Endothelial cell of umbilical vein (primary cell): Measurements from ENCODE around the gene TSKU. TPM values are rescaled to one million over a fixed set of nuclear protein-coding genes. Genes with fewer than 3 reads are reported as not detected.

Experiments
- BruUV-seq: library from RNA; stranded (reverse); fragments of 400-500 nt; replicated peaks from 2 replicates; lab custom pipeline; 2021; lab: Mats Ljungman, UMichigan
- CTCF ChIA-PET: fragments of 300-600, 350-600 bp; sonication (Branson Sonifier 250); formaldehyde crosslinking; loops from one replicate; lab custom pipeline; 2021; ENCODE audit warnings: antibody characterized with exemption, inconsistent platforms; lab: Charles Lee
- POLR2A ChIA-PET: fragments of 300-600, 350-600 bp; sonication (Branson Sonifier 250); formaldehyde crosslinking; loops from one replicate; lab custom pipeline; 2021; ENCODE audit warnings: antibody characterized with exemption, inconsistent platforms; lab: Charles Lee
- DNase-seq: peaks from one replicate; pipeline ENCODE4 v3.0.0-alpha.2; 2011; ENCODE audit warnings: low read depth, low spot score
- FAIRE-seq: peaks from 2 replicates; lab custom pipeline; 2011; peaks lifted over from hg19 to GRCh38; lab: Jason Lieb, UNC
- H2AFZ ChIP-seq: 2 replicates; pipeline ENCODE4 v1.6.0; 2012; ENCODE audit warnings: low read depth, low read length, control low read depth, inconsistent platforms
- H3K27ac ChIP-seq: 2 replicates; pipeline ENCODE4 v1.5.1; 2011; ENCODE audit warnings: low read depth, mild to moderate bottlenecking, control low read depth, low read length, moderate library complexity; ENCODE audit not compliant: insufficient read depth
- H3K27me3 ChIP-seq, 2 experiments: 2 replicates each; pipeline versions ENCODE4 v1.6.0 to v1.6.1; 2011; ENCODE audit warnings: low read length in 2 of 2, mixed read lengths in 1 of 2; ENCODE audit not compliant: control insufficient read depth in 2 of 2, insufficient read depth in 2 of 2
- H3K36me3 ChIP-seq, 2 experiments: 2 replicates in 1 of 2; 3 replicates in 1 of 2; pipeline ENCODE4 v1.5.1; 2011; ENCODE audit warnings: low read length in 2 of 2, mild to moderate bottlenecking in 1 of 2, moderate library complexity in 1 of 2; ENCODE audit not compliant: control insufficient read depth in 2 of 2, insufficient read depth in 2 of 2; ENCODE audit errors: extremely low read depth in 1 of 2
- H3K4me1 ChIP-seq: 3 replicates; pipeline ENCODE4 v1.5.1; 2011; ENCODE audit warnings: mild to moderate bottlenecking, low read length; ENCODE audit not compliant: control insufficient read depth, insufficient read depth; ENCODE audit errors: extremely low read depth
- H3K4me2 ChIP-seq: 2 replicates; pipeline ENCODE4 v1.6.1; 2011; ENCODE audit warnings: low read length, control low read depth, mixed read lengths; ENCODE audit not compliant: insufficient read depth
- H3K4me3 ChIP-seq, 3 experiments: fragments of 200-600 bp in 1 of 3; sonication (generic), shearing (Covaris generic) in 1 of 3; replicated peaks in 1 of 3; 2 replicates each; pipeline ENCODE4 v1.5.1; 2011 to 2016; ENCODE audit warnings: control low read depth in 3 of 3, low read length in 3 of 3, mild to moderate bottlenecking in 2 of 3, inconsistent platforms in 1 of 3, low read depth in 1 of 3, moderate library complexity in 1 of 3; ENCODE audit not compliant: insufficient read depth in 1 of 3
- H3K79me2 ChIP-seq: 2 replicates; pipeline ENCODE4 v1.6.0; 2012; ENCODE audit warnings: low read length, inconsistent platforms; ENCODE audit not compliant: control insufficient read depth, insufficient read depth
- H3K9ac ChIP-seq: replicated peaks from 2 replicates; pipeline ENCODE3; 2011; ENCODE audit warnings: low read length, control low read depth; ENCODE audit not compliant: insufficient read depth; ENCODE audit errors: extremely low read depth
- H3K9me1 ChIP-seq: replicated peaks from 3 replicates; pipeline ENCODE4 v1.6.0; 2011; ENCODE audit warnings: mild to moderate bottlenecking, low read length; ENCODE audit not compliant: control insufficient read depth, insufficient read depth; ENCODE audit errors: extremely low read depth
- H3K9me3 ChIP-seq: replicated peaks from 2 replicates; pipeline ENCODE4 v1.5.1; 2012; ENCODE audit warnings: low read length, inconsistent platforms; ENCODE audit not compliant: control insufficient read depth, insufficient read depth
- H4K20me1 ChIP-seq: replicated peaks from 2 replicates; pipeline ENCODE3; 2011; ENCODE audit warnings: mild to moderate bottlenecking, low read length; ENCODE audit not compliant: control insufficient read depth, insufficient read depth; ENCODE audit errors: extremely low read depth
- EZH2 ChIP-seq: IDR thresholded peaks from 2 replicates; pipeline ENCODE4 v1.6.1; 2012; ENCODE audit warnings: borderline replicate concordance, low read depth, mild to moderate bottlenecking, moderate library complexity, low read length, inconsistent platforms; ENCODE audit not compliant: severe bottlenecking
- FOS ChIP-seq: IDR thresholded peaks from 2 replicates; pipeline ENCODE4 v1.6.1; 2011; ENCODE audit warnings: mild to moderate bottlenecking, low read length, moderate library complexity, borderline replicate concordance; ENCODE audit not compliant: insufficient read depth
- GATA2 ChIP-seq: IDR thresholded peaks from 2 replicates; pipeline ENCODE4 v1.7.0; 2011; ENCODE audit warnings: low read depth, mild to moderate bottlenecking, moderate library complexity, mixed read lengths, low read length; ENCODE audit not compliant: insufficient read length, insufficient read depth
- JUN ChIP-seq: IDR thresholded peaks from 2 replicates; pipeline ENCODE4 v1.6.1; 2011; ENCODE audit warnings: borderline replicate concordance, low read depth; ENCODE audit not compliant: insufficient read length, insufficient read depth
- MYC ChIP-seq: IDR thresholded peaks from one replicate; pipeline ENCODE4 v1.6.1; 2011; ENCODE audit warnings: mild to moderate bottlenecking, low read depth, low read length
- POLR2A ChIP-seq: IDR thresholded peaks from 2 replicates; pipeline ENCODE4 v1.6.1; 2012; ENCODE audit warnings: low read depth, mild to moderate bottlenecking, control low read depth, low read length
- POLR2AphosphoS5 ChIP-seq: IDR thresholded peaks from 2 replicates; pipeline ENCODE4 v1.6.1; 2012; ENCODE audit warnings: low read depth, mild to moderate bottlenecking, control low read depth, low read length, moderate library complexity; ENCODE audit not compliant: insufficient read depth
- dilution Hi-C: fragments of 300-500 bp; cut with MboI; formaldehyde crosslinking; loops from one replicate; pipeline ENCODE4 v1.15.0; 2019; ENCODE audit warnings: low sequenced_read_pairs; ENCODE audit not compliant: extremely low pct_ligation_motif_present
- intact Hi-C: fragments of 100-400 bp; cut with micrococcal nuclease; formaldehyde crosslinking; loops from one replicate; pipeline ENCODE4 v1.10.0; 2022
- polyA plus RNA-seq, 4 experiments: library from polyadenylated mRNA; depleted of rRNA in 3 of 4; stranded (reverse) in 3 of 4; unstranded in 1 of 4; fragments of >200 nt; gene quantifications; 2 replicates each; pipeline versions ENCODE4 v1.2.1 to v1.2.3, GENCODE V29; 2011 to 2012; ENCODE audit warnings: missing spikeins in 1 of 4
- total RNA-seq: library from RNA; stranded (reverse); gene quantifications from 2 replicates; pipeline ENCODE4 v1.2.3, GENCODE V29; 2021
- TF ChIP-seq, protein P1 (sequence below), 2 donors: IDR thresholded peaks; 1 replicate in 1 of 2; 2 replicates in 1 of 2; pipeline ENCODE4 v1.5.1; 2011; ENCODE audit warnings: low read length in 2 of 2, mild to moderate bottlenecking in 2 of 2, moderate library complexity in 2 of 2, control low read depth in 1 of 2, inconsistent platforms in 1 of 2, low read depth in 1 of 2; ENCODE audit not compliant: insufficient read depth in 1 of 2; ENCODE audit errors: extremely low read depth in 1 of 2
- TF ChIP-seq, protein P2 (sequence below): IDR thresholded peaks from 2 replicates; pipeline ENCODE4 v1.6.1; 2011; ENCODE audit not compliant: insufficient read depth, insufficient read length

Gene TSKU
- total and polyA plus RNA-seq, 2 donors (not counting 3 experiments of a cell fraction or from before 2014, with no cell fraction given), result 16.2 to 21.2 TPM

DNA sequence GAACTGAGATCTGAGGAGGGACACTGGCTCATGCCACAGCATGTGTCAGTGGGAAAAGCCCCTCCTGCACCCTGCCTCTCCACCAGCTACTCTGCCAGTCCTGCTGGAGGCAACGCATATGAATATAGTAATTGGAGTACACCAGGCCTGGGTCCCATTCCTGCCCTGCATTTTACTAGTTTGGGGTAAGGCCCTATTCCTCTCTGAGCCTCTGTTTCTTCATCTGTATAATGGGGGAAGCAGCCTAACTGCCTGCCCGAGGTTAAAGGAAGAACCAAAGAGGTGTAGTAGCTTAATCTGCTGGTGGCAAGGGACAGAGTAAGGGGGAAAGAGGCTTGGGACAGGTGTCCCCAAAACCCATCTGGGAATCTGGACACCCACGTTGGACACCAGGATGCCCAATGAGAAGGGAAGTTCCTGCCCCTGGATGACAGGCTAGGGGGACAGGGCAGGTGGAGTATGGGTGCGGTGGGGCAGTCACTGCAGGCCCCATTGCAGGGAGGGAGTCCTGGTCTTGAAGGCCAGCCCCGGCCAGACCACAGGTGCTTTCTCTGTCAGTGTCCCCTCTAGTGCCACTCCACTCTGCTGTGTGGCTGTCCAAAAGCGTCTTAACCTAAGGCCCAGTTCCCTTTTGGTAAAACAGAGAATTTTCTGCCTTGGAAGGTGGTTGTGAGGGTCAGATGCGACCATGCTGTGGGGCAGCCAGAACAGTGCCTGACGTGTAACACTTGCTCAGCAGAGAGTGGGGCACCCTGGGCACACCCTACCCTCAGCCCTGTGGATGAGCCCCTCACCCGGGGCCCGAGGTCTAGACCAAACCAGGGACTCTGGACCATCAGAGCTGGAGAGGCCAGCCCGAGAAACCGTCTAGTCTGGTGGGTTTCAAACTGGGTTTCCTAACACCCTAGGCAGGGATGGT, 11.5 kb downstream of the TSKU start:
- no peak for FAIRE-seq

More for the DNA sequence above, 11.5 kb downstream of the TSKU start:
- Histone ChIP-seq H3K9me1 (no peaks in the 10 kb centered on the region), H2AFZ (no peak overlapping the region), H3K4me1 (peaks cover 6% of the 10 kb centered on the region), H3K36me3 (peaks cover 0 to 8% of the 10 kb centered on the region in 2 experiments), H3K9me3 (no peaks in the 10 kb centered on the region), H3K27me3 (no peaks in the 10 kb centered on the region), H3K4me3 (no peak overlapping the region), H3K9ac (no peak overlapping the region), H4K20me1 (no peaks in the 10 kb centered on the region), H3K79me2 (peaks cover 10% of the 10 kb centered on the region), H3K27ac (no peak overlapping the region), H3K4me2 (no peak overlapping the region)
- ChIA-PET CTCF (interaction anchor here (1.2 to 1.8 kb wide), 3 partner anchors 60 to 70 kb away, joined by 4 to 19 read pairs (median 8); no protein-coding TSS in a partner anchor), POLR2A (no interaction called here)
- dilution Hi-C loops (no loop called here), intact Hi-C loops (no loop called here)
- TF ChIP-seq, protein P1, sequence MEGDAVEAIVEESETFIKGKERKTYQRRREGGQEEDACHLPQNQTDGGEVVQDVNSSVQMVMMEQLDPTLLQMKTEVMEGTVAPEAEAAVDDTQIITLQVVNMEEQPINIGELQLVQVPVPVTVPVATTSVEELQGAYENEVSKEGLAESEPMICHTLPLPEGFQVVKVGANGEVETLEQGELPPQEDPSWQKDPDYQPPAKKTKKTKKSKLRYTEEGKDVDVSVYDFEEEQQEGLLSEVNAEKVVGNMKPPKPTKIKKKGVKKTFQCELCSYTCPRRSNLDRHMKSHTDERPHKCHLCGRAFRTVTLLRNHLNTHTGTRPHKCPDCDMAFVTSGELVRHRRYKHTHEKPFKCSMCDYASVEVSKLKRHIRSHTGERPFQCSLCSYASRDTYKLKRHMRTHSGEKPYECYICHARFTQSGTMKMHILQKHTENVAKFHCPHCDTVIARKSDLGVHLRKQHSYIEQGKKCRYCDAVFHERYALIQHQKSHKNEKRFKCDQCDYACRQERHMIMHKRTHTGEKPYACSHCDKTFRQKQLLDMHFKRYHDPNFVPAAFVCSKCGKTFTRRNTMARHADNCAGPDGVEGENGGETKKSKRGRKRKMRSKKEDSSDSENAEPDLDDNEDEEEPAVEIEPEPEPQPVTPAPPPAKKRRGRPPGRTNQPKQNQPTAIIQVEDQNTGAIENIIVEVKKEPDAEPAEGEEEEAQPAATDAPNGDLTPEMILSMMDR (IDR thresholded peaks at IDR 0.05; ENCODE audit: extremely low read depth in 1 of 2, insufficient read depth in 1 of 2, low read depth in 1 of 2, low read length in 2 of 2), result no peak
- TF ChIP-seq POLR2A, result no peak
- TF ChIP-seq, protein P2, sequence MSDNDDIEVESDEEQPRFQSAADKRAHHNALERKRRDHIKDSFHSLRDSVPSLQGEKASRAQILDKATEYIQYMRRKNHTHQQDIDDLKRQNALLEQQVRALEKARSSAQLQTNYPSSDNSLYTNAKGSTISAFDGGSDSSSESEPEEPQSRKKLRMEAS, result no peak
- TF ChIP-seq EZH2, result no peak
- no peak for TF ChIP-seq POLR2AphosphoS5
- no peak for TF ChIP-seq GATA2
- TF ChIP-seq MYC, result no peak
- TF ChIP-seq JUN, result no peak
- TF ChIP-seq FOS, result no peak
- no TSS peak for BruUV-seq
- DNase-seq, result no peak
